Measurements from ENCODE around the gene BACE1-AS.
"Not testable (repeated sequence)": the region's sequence is repeated elsewhere in the genome, so short reads cannot be mapped to it uniquely, and the experiment has no call there.

Gene BACE1-AS

GRCh38 chr11:117258576-117258975 is 32.6 kb upstream of the BACE1-AS start:
- DNase-seq, result no peak
- H3K4me3 ChIP-seq, result no peak overlapping the region
- no peaks in the 10 kb centered on the region for H3K27me3 ChIP-seq
- H3K9me3 ChIP-seq, result no peaks in the 10 kb centered on the region
- intact Hi-C loops (cut with DNase I; ENCODE audit: low total_unique reads), result no loop called here
- H3K27ac ChIP-seq, result no peak overlapping the region
- H3K4me1 ChIP-seq, result no peaks in the 10 kb centered on the region
- peaks cover 26 to 51% (median 28%) of the 10 kb centered on the region in 3 donors for H3K36me3 ChIP-seq
- no peak for TF ChIP-seq CTCF (IDR thresholded peaks at IDR 0.05)

GRCh38 chr11:117259417-117259816 is 31.7 kb upstream of the BACE1-AS start:
- H3K36me3 ChIP-seq, result peaks cover 18 to 43% (median 27%) of the 10 kb centered on the region in 3 donors
- no peak for TF ChIP-seq CTCF (IDR thresholded peaks at IDR 0.05)
- H3K4me3 ChIP-seq, result no peak overlapping the region
- H3K4me1 ChIP-seq, result no peaks in the 10 kb centered on the region
- intact Hi-C loops (cut with DNase I; ENCODE audit: low total_unique reads), result no loop called here
- H3K27me3 ChIP-seq, result no peaks in the 10 kb centered on the region
- no peaks in the 10 kb centered on the region for H3K9me3 ChIP-seq
- no peak overlapping the region for H3K27ac ChIP-seq
- DNase-seq, result no peak

GRCh38 chr11:117264624-117265323 is 26.4 kb upstream of the BACE1-AS start:
- H3K4me1 ChIP-seq; intact Hi-C loops (cut with DNase I; ENCODE audit: low total_unique reads); H3K27me3 ChIP-seq; DNase-seq; H3K9me3 ChIP-seq; H3K4me3 ChIP-seq; H3K27ac ChIP-seq: not testable (repeated sequence)
- H3K36me3 ChIP-seq, result peaks cover 0 to 32% (median 20%) of the 10 kb centered on the region in 3 donors

- intact Hi-C loops (cut with DNase I; ENCODE audit: low total_unique reads), result no loop called here
- Histone ChIP-seq H3K4me3 (no peak overlapping the region), H3K27ac (no peak overlapping the region), H3K4me1 (no peaks in the 10 kb centered on the region), H3K9me3 (no peaks in the 10 kb centered on the region), H3K36me3 (peaks cover 0 to 32% (median 23%) of the 10 kb centered on the region in 3 donors), H3K27me3 (no peaks in the 10 kb centered on the region)
- TF ChIP-seq CTCF (IDR thresholded peaks at IDR 0.05), result no peak
- DNase-seq, result no peak
Observed at GRCh38 chr11:117265745-117266144, 25.4 kb upstream of the BACE1-AS start.

GRCh38 chr11:117269856-117270255 is 21.3 kb upstream of the BACE1-AS start:
- H3K27me3 ChIP-seq, result no peaks in the 10 kb centered on the region
- H3K4me1 ChIP-seq, result no peaks in the 10 kb centered on the region
- H3K27ac ChIP-seq, result no peak overlapping the region
- H3K9me3 ChIP-seq, result no peaks in the 10 kb centered on the region
- no peak for TF ChIP-seq CTCF (IDR thresholded peaks at IDR 0.05)
- no peak overlapping the region for H3K4me3 ChIP-seq
- peaks cover 0 to 19% (median 12%) of the 10 kb centered on the region in 3 donors for H3K36me3 ChIP-seq
- DNase-seq, result no peak
- intact Hi-C loops (cut with DNase I; ENCODE audit: low total_unique reads), result no loop called here

- Histone ChIP-seq H3K9me3 (no peaks in the 10 kb centered on the region), H3K27ac (no peak overlapping the region), H3K4me1 (no peaks in the 10 kb centered on the region), H3K27me3 (no peaks in the 10 kb centered on the region), H3K4me3 (no peak overlapping the region), H3K36me3 (peaks cover 0 to 29% (median 12%) of the 10 kb centered on the region in 3 donors)
- TF ChIP-seq CTCF (IDR thresholded peaks at IDR 0.05), result no peak
- DNase-seq, result no peak
- intact Hi-C loops (cut with DNase I; ENCODE audit: low total_unique reads), result no loop called here
Observed at GRCh38 chr11:117271208-117271607, 19.9 kb upstream of the BACE1-AS start.

GRCh38 chr11:117272175-117272574 is 19.0 kb upstream of the BACE1-AS start:
- intact Hi-C loops (cut with DNase I; ENCODE audit: low total_unique reads); H3K4me1 ChIP-seq; DNase-seq: not testable (repeated sequence)

More at GRCh38 chr11:117272175-117272574, 19.0 kb upstream of the BACE1-AS start:
- not testable (repeated sequence) for H3K27ac ChIP-seq, H3K4me3 ChIP-seq, H3K27me3 ChIP-seq, H3K9me3 ChIP-seq
- H3K36me3 ChIP-seq, result peaks cover 0 to 36% (median 9%) of the 10 kb centered on the region in 3 donors

Measured in tibial artery (tissue), 4 donors.